ENCODE data around the gene IL36G.
A peak's percentile ranks its signal among the peaks of the same experiment; 100 is the strongest.
"Not testable (repeated sequence)": the region's sequence is repeated elsewhere in the genome, so short reads cannot be mapped to it uniquely, and the experiment has no call there.

The IL36G gene

GRCh38 chr2:112977559-112978056 lies at the start of gene IL36G:
Gene IL36G (plus strand): TSS chr2:112978006. CDS start chr2:112978639, 633 bp downstream.
- DNase-seq, result no peak

- no peak for DNase-seq
These were observed 44.5 kb upstream of the IL36G start for GRCh38 chr2:112933261-112933660.

- not testable (repeated sequence) for DNase-seq
These were observed 43.7 kb upstream of the IL36G start for GRCh38 chr2:112934117-112934516.

GRCh38 chr2:112936927-112937232 lies 40.9 kb upstream of the IL36G start:
- DNase-seq, result no peak

GRCh38 chr2:112938904-112939303 lies 38.9 kb upstream of the IL36G start:
- DNase-seq, result no peak

- DNase-seq, result no peak
These were observed 38.4 kb upstream of the IL36G start for GRCh38 chr2:112939425-112939824.

GRCh38 chr2:112940859-112941625 lies 36.8 kb upstream of the IL36G start:
- DNase-seq, result no peak

- peak; percentile 11 for DNase-seq
These were observed 35.8 kb upstream of the IL36G start for GRCh38 chr2:112941753-112942653.

- no peak for DNase-seq
These were observed 35.2 kb upstream of the IL36G start for GRCh38 chr2:112942654-112943002.

- no peak for DNase-seq
These were observed 32.8 kb upstream of the IL36G start for GRCh38 chr2:112944971-112945370.

- DNase-seq, result no peak
These were observed 31.7 kb upstream of the IL36G start for GRCh38 chr2:112946086-112946485.

- no peak for DNase-seq
These were observed 30.4 kb upstream of the IL36G start for GRCh38 chr2:112947374-112947773.

GRCh38 chr2:112949456-112949855 lies 28.4 kb upstream of the IL36G start:
- DNase-seq, result no peak

GRCh38 chr2:112954364-112954763 lies 23.4 kb upstream of the IL36G start:
- DNase-seq, result no peak

GRCh38 chr2:112957511-112957910 lies 20.3 kb upstream of the IL36G start:
- no peak for DNase-seq

GRCh38 chr2:112958428-112959108 lies 19.2 kb upstream of the IL36G start:
- DNase-seq, result no peak

GRCh38 chr2:112959109-112959812 lies 18.5 kb upstream of the IL36G start:
- no peak for DNase-seq

- no peak for DNase-seq
These were observed 17.5 kb upstream of the IL36G start for GRCh38 chr2:112960230-112960825.

- DNase-seq, result no peak
These were observed 15.3 kb upstream of the IL36G start for GRCh38 chr2:112962308-112963175.

- DNase-seq, result no peak
These were observed 10.8 kb upstream of the IL36G start for GRCh38 chr2:112967023-112967422.

GRCh38 chr2:112972423-112973086 lies 5.3 kb upstream of the IL36G start:
- no peak for DNase-seq
